Measurements from ENCODE around the gene MSI2.

MSI2 gene

DNA sequence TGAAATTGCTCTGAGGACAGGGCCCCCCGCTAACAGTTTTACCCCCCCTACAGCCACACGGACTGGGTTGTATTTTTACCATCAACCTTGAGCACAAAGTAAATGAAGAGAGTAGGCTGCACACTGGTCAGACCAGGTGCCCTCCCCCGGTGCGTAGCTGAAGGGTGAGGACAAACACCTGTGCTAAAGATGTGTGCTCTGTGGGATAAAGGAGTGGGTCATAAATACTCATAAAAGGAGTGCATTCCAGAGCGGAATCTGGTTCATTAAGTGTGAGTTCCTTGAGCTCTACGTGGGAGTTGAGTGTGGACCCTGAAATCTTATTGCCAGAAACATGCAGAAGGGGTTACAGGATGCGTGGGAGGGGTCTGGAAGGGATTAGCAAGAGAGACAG, 271.7 kb downstream of the MSI2 start:
- Histone ChIP-seq H3K9me2 (replicated peaks; ENCODE audit: low read depth, low read length) (no peaks in the 10 kb centered on the region), H3K4me1 (ENCODE audit: insufficient read depth, low read length, poor library complexity, severe bottlenecking) (peaks cover 51% of the 10 kb centered on the region), H3K4me3 (ENCODE audit: low read length, poor library complexity, severe bottlenecking) (no peak overlapping the region), H3K79me2 (ENCODE audit: insufficient read depth, low read length) (peaks cover 96% of the 10 kb centered on the region), H3K9ac (ENCODE audit: low read depth, low read length, poor library complexity, severe bottlenecking) (no peak overlapping the region), H3K27me3 (ENCODE audit: insufficient read depth, low read length, poor library complexity, severe bottlenecking) (no peaks in the 10 kb centered on the region), H2AFZ (ENCODE audit: low read length) (no peak overlapping the region), H3K36me3 (ENCODE audit: insufficient read depth, low read length) (peaks cover 48% of the 10 kb centered on the region; the same call in 1 of the 2 replicates), H3K4me2 (ENCODE audit: low read depth, low read length, poor library complexity, severe bottlenecking) (no peak overlapping the region), H3K9me3 (ENCODE audit: insufficient read depth, low read depth, low read length) (no peaks in the 10 kb centered on the region), H4K20me1 (ENCODE audit: insufficient read depth, low read length, poor library complexity, severe bottlenecking) (peaks cover 21% of the 10 kb centered on the region), H3F3A (ENCODE audit: low read depth) (no peaks in the 10 kb centered on the region)
- TF ChIP-seq, protein P1, sequence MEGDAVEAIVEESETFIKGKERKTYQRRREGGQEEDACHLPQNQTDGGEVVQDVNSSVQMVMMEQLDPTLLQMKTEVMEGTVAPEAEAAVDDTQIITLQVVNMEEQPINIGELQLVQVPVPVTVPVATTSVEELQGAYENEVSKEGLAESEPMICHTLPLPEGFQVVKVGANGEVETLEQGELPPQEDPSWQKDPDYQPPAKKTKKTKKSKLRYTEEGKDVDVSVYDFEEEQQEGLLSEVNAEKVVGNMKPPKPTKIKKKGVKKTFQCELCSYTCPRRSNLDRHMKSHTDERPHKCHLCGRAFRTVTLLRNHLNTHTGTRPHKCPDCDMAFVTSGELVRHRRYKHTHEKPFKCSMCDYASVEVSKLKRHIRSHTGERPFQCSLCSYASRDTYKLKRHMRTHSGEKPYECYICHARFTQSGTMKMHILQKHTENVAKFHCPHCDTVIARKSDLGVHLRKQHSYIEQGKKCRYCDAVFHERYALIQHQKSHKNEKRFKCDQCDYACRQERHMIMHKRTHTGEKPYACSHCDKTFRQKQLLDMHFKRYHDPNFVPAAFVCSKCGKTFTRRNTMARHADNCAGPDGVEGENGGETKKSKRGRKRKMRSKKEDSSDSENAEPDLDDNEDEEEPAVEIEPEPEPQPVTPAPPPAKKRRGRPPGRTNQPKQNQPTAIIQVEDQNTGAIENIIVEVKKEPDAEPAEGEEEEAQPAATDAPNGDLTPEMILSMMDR (conservative IDR thresholded peaks at IDR 0.05; ENCODE audit: low read length), result no peak

DNA sequence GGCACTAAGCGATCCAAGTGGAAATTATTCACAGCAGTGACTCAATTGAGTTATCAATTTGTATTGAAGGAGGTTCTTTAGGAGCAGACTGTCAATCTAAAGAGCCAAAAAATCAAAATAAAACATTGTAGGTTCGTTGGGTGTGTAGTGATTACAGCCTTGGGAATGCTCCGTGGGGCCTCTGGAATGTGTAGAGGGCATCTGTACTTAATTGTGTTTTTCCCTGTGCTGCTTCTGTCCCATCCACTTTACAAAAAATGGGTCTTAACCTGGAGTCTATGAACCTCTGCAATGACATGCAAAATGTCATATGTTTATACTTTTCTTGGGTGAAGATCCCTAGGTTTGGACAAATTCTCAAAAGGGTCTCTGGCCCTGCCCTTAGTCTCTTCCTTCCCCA, 273.7 kb downstream of the MSI2 start:
- Histone ChIP-seq H4K20me1 (ENCODE audit: insufficient read depth, low read length, poor library complexity, severe bottlenecking) (peaks cover 17% of the 10 kb centered on the region), H3K9me3 (ENCODE audit: insufficient read depth, low read depth, low read length) (no peaks in the 10 kb centered on the region), H3F3A (ENCODE audit: low read depth) (no peaks in the 10 kb centered on the region), H3K4me2 (ENCODE audit: low read depth, low read length, poor library complexity, severe bottlenecking) (peak overlapping the region; percentile 34), H3K4me1 (ENCODE audit: insufficient read depth, low read length, poor library complexity, severe bottlenecking) (peaks cover 35% of the 10 kb centered on the region), H3K27me3 (ENCODE audit: insufficient read depth, low read length, poor library complexity, severe bottlenecking) (no peaks in the 10 kb centered on the region), H3K79me2 (ENCODE audit: insufficient read depth, low read length) (peaks cover 92% of the 10 kb centered on the region), H3K9ac (ENCODE audit: low read depth, low read length, poor library complexity, severe bottlenecking) (peak overlapping the region; percentile 42), H3K36me3 (ENCODE audit: insufficient read depth, low read length) (peaks cover 54% of the 10 kb centered on the region; the same call in 1 of the 2 replicates), H2AFZ (ENCODE audit: low read length) (no peak overlapping the region), H3K9me2 (replicated peaks; ENCODE audit: low read depth, low read length) (no peaks in the 10 kb centered on the region), H3K4me3 (ENCODE audit: low read length, poor library complexity, severe bottlenecking) (no peak overlapping the region)
- no peak for TF ChIP-seq EZH2phosphoT487 (IDR thresholded peaks at IDR 0.05; ENCODE audit: borderline replicate concordance)
- TF ChIP-seq, protein P1 (conservative IDR thresholded peaks at IDR 0.05; ENCODE audit: low read length), result no peak

DNA sequence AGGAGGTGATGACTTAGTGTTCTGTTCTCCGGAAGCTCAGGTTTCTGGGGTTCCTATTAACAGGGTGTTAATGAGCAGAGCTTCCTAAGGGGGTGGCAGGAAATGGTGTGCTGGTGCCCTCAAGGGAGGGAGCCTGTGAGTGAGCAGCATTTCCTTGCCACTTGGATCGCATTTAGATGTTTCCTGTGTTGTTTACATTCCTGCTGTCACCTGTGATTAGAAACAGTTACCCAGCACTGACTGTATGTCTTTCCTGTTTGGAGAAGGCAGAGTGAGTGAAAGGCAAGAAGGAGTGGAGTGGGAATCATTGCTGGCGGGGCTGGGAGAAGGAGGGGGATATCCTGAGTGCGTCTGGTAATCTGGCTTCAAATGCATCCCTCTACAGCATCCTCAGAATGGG, 274.2 kb downstream of the MSI2 start:
- Histone ChIP-seq H3K79me2 (ENCODE audit: insufficient read depth, low read length) (peaks cover 92% of the 10 kb centered on the region), H3K9me3 (ENCODE audit: insufficient read depth, low read depth, low read length) (no peaks in the 10 kb centered on the region), H3K36me3 (ENCODE audit: insufficient read depth, low read length) (peaks cover 58% of the 10 kb centered on the region; the same call in 1 of the 2 replicates), H4K20me1 (ENCODE audit: insufficient read depth, low read length, poor library complexity, severe bottlenecking) (peaks cover 17% of the 10 kb centered on the region), H2AFZ (ENCODE audit: low read length) (no peak overlapping the region), H3K4me3 (ENCODE audit: low read length, poor library complexity, severe bottlenecking) (no peak overlapping the region), H3K4me2 (ENCODE audit: low read depth, low read length, poor library complexity, severe bottlenecking) (peak overlapping the region; percentile 34), H3K27me3 (ENCODE audit: insufficient read depth, low read length, poor library complexity, severe bottlenecking) (no peaks in the 10 kb centered on the region), H3F3A (ENCODE audit: low read depth) (no peaks in the 10 kb centered on the region), H3K4me1 (ENCODE audit: insufficient read depth, low read length, poor library complexity, severe bottlenecking) (peaks cover 39% of the 10 kb centered on the region), H3K9ac (ENCODE audit: low read depth, low read length, poor library complexity, severe bottlenecking) (peak overlapping the region; percentile 42), H3K9me2 (replicated peaks; ENCODE audit: low read depth, low read length) (no peaks in the 10 kb centered on the region)
- TF ChIP-seq, protein P1 (conservative IDR thresholded peaks at IDR 0.05; ENCODE audit: low read length), result no peak
- TF ChIP-seq EZH2phosphoT487 (IDR thresholded peaks at IDR 0.05; ENCODE audit: borderline replicate concordance), result no peak
